ENCODE measurements around the gene MTNR1A.
"Not testable (repeated sequence)": the region's sequence is repeated elsewhere in the genome, so short reads cannot be mapped to it uniquely, and the experiment has no call there.

Gene MTNR1A

DNA sequence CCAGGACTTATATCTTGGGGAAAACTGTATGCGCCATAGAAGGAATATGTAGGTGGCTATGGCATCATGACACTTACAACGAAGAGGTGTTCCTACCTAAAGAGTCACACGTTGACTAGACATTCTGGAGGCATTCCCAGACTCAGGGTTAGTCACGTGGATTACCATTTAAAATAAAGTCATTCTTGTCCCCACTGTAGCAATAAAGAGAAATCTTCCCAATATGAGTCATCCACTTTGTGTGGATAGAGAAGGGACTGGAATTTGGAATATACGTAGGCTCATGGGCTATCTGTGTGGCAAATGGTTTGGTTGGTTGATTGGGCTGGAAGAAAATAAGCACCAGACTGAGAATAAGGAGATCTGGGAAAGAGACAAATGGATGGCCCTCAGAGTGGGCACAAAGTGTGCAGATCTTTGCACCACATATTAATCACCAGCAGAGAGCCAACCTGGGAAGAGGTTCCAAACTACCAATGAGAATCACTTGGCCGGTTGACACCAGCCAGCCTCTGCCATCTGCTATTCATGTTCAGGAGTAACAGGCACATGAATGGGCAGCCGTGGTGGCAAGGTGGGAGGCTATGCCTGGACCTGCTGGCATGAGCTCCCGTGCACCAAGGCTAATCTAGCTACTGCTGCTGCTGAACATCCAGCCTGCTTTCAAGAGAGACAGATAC, 41.0 kb downstream of the MTNR1A start:
- DNase-seq (ENCODE audit: low read depth, low spot score) = no peak
- H3K4me3 ChIP-seq (ENCODE audit: low read depth, low read length) = no peak overlapping the region
- TF ChIP-seq CTCF (IDR thresholded peaks at IDR 0.05; ENCODE audit: insufficient read depth, low read length, missing control alignments) = no peak
- ChIA-PET POLR2A (interaction anchor here (0.7 kb wide), 1 partner anchor 485 kb away, joined by 3 read pairs; no protein-coding TSS in a partner anchor), CTCF (no interaction called here)

GRCh38 chr4:186504771-186505170, 50.6 kb downstream of the MTNR1A start:
- CTCF ChIA-PET; DNase-seq (ENCODE audit: low read depth, low spot score); POLR2A ChIA-PET; H3K4me3 ChIP-seq (ENCODE audit: low read depth, low read length): not testable (repeated sequence)

- no peak for TF ChIP-seq CTCF (IDR thresholded peaks at IDR 0.05; ENCODE audit: insufficient read depth, low read length, missing control alignments)
- ChIA-PET CTCF (no interaction called here), POLR2A (no interaction called here)
These were observed 53.1 kb downstream of the MTNR1A start for GRCh38 chr4:186502231-186502630.

GRCh38 chr4:186501554-186501953, 53.8 kb downstream of the MTNR1A start:
- TF ChIP-seq CTCF (IDR thresholded peaks at IDR 0.05; ENCODE audit: insufficient read depth, low read length, missing control alignments) = no peak
- CTCF ChIA-PET = no interaction called here
- DNase-seq (ENCODE audit: low read depth, low spot score) = no peak
- POLR2A ChIA-PET = no interaction called here
- no peak overlapping the region for H3K4me3 ChIP-seq (ENCODE audit: low read depth, low read length)

More at GRCh38 chr4:186502231-186502630, 53.1 kb downstream of the MTNR1A start:
- DNase-seq (ENCODE audit: low read depth, low spot score) = no peak
- H3K4me3 ChIP-seq (ENCODE audit: low read depth, low read length) = no peak overlapping the region

- DNase-seq (ENCODE audit: low read depth, low spot score) = no peak
- ChIA-PET CTCF (no interaction called here), POLR2A (no interaction called here)
- no peak overlapping the region for H3K4me3 ChIP-seq (ENCODE audit: low read depth, low read length)
- no peak for TF ChIP-seq CTCF (IDR thresholded peaks at IDR 0.05; ENCODE audit: insufficient read depth, low read length, missing control alignments)
These were observed 54.6 kb downstream of the MTNR1A start for GRCh38 chr4:186500721-186501304.

- no peak for TF ChIP-seq CTCF (IDR thresholded peaks at IDR 0.05; ENCODE audit: insufficient read depth, low read length, missing control alignments)
- CTCF ChIA-PET = no interaction called here
- POLR2A ChIA-PET = no interaction called here
- DNase-seq (ENCODE audit: low read depth, low spot score) = no peak
- no peak overlapping the region for H3K4me3 ChIP-seq (ENCODE audit: low read depth, low read length)
These were observed 55.9 kb downstream of the MTNR1A start for GRCh38 chr4:186499467-186499866.

DNA sequence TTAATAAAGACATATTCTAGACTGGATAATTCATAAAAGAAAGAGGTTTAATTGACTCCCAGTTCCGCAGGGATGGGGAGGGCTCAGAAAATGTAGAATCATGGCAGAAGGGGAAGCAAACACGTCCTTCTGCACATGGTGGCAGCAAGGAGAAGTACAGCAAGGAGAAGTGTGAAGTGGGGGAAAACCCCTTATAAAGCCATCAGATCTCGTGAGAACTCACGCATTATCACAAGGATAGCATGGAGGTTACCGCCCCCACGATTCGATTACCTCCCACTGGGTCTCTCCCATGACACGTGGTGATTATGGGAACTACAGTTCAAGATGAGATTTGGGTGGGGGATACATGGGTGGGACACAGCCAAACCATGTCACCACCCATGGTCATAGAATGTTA, 58.3 kb downstream of the MTNR1A start:
- DNase-seq (ENCODE audit: low read depth, low spot score) = no peak
- CTCF ChIA-PET = interaction anchor here (1.2 kb wide), 1 partner anchor 24 kb away, joined by 3 read pairs; no protein-coding TSS in a partner anchor
- no peak overlapping the region for H3K4me3 ChIP-seq (ENCODE audit: low read depth, low read length)
- TF ChIP-seq CTCF (IDR thresholded peaks at IDR 0.05; ENCODE audit: insufficient read depth, low read length, missing control alignments) = no peak
- POLR2A ChIA-PET = no interaction called here

Data from AG04449 (cell line).